Karpas-422 (cell line): ENCODE results near the gene TBX19. TPM values are rescaled to one million over a fixed set of nuclear protein-coding genes. Genes with fewer than 3 reads are reported as not detected.

Experiments
- DNase-seq: peaks from one replicate; pipeline ENCODE4 v3.0.0-alpha.2; 2015
- H2AFZ ChIP-seq: fragments of 200-600 bp; sonication (generic); 2 replicates; pipeline ENCODE4 v1.6.1; 2014; ENCODE audit warnings: antibody characterized with exemption, low read length, mixed read lengths
- H3K27ac ChIP-seq: fragments of 200-600 bp; sonication (generic); 2 replicates; pipeline ENCODE4 v1.5.1; 2014; ENCODE audit warnings: mild to moderate bottlenecking, low read length, moderate library complexity
- H3K27me3 ChIP-seq: fragments of 200-600 bp; sonication (generic); 2 replicates; pipeline ENCODE4 v1.6.1; 2014; ENCODE audit warnings: low read length, mixed read lengths
- H3K36me3 ChIP-seq: fragments of 200-600 bp; sonication (generic); 2 replicates; pipeline ENCODE4 v1.6.1; 2014; ENCODE audit warnings: low read length, mixed read lengths; ENCODE audit not compliant: insufficient read depth
- H3K4me1 ChIP-seq: fragments of 200-600 bp; sonication (generic); 2 replicates; pipeline ENCODE4 v1.6.1; 2014; ENCODE audit warnings: mild to moderate bottlenecking, low read length, mixed read lengths
- H3K4me2 ChIP-seq: fragments of 200-600 bp; sonication (generic); 2 replicates; pipeline ENCODE4 v1.6.1; 2014; ENCODE audit warnings: low read length, low read depth, mild to moderate bottlenecking; ENCODE audit not compliant: poor library complexity, severe bottlenecking
- H3K4me3 ChIP-seq: fragments of 200-600 bp; sonication (generic); 2 replicates; pipeline ENCODE4 v1.5.1; 2014; ENCODE audit warnings: mild to moderate bottlenecking, antibody characterized with exemption, low read length, mixed read lengths
- H3K79me2 ChIP-seq: fragments of 200-600 bp; sonication (generic); 2 replicates; pipeline ENCODE4 v1.6.1; 2014; ENCODE audit warnings: mild to moderate bottlenecking, low read length, mixed read lengths
- H3K9ac ChIP-seq: fragments of 200-600 bp; sonication (generic); 2 replicates; pipeline ENCODE4 v1.6.0; 2014; ENCODE audit warnings: low read length
- H3K9me2 ChIP-seq: fragments of 200-600 bp; sonication (generic), shearing (Covaris generic); replicated peaks from 2 replicates; pipeline ENCODE4 v1.6.0; 2014; ENCODE audit warnings: mild to moderate bottlenecking, low read length, moderate library complexity; ENCODE audit not compliant: insufficient read depth
- H3K9me3 ChIP-seq: fragments of 300-700, 200-600 bp; sonication (generic); 2 replicates; pipeline ENCODE4 v1.6.1; 2014; ENCODE audit warnings: low read length, mixed read lengths
- H4K20me1 ChIP-seq: fragments of 200-600 bp; sonication (generic); 2 replicates; pipeline ENCODE4 v1.6.1; 2014; ENCODE audit warnings: mild to moderate bottlenecking, antibody characterized with exemption, low read length, low read depth; ENCODE audit not compliant: insufficient read depth
- total RNA-seq: library from RNA; depleted of rRNA; stranded (reverse); fragments of >200 nt; shearing (Covaris generic); gene quantifications from 2 replicates; pipeline ENCODE4 v1.2.3, GENCODE V29; 2014; ENCODE audit warnings: low replicate concordance

Gene TBX19
- total RNA-seq, 1 experiment from 2014 or later, result 4.1 TPM

DNA sequence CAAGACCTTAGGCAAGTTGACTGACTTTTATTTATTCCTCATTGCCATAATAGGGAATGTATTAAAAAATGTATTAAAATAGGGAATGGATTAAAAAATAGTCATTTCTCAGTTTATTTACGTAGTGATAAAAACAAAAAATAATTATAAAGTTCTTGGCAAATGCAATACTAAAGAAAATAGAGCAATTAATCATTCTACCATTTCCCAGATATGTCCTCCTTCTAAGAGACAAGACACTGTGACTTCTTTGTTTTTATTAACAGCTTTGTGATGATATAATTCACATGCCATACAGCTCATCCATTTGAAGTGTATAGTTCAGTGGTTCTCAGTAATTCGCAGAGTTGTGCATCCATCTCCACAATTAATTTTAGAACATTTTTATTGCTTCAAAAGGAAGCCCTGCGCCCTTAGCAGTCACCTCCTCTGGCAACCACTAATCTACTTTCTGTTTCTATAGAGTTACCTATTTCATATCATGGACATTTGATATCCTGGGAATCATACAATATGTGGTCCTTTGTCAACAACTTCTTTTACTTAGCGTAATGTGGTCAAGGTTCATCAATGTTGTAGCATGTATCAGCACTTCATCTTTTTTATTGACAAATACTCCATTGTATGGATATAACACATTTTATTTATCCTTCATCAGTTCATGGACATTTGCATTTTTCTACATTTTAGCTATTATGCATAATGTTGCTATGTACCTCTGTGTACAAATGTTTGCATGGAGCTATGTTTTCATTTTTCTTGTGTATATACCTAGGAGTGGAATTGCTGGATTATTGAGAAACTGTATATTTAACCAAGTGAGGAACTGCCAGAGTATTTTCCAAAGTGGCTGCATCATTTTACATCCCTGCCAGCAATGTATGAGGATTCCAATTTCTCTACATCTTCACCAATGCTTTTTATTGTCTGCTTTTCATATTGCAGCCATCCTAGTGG is 5.6 kb downstream of the TBX19 start:
- Histone ChIP-seq H3K4me3 (no peak overlapping the region), H3K79me2 (no peaks in the 10 kb centered on the region), H3K9me2 (no peaks in the 10 kb centered on the region), H2AFZ (no peak overlapping the region), H3K27ac (no peak overlapping the region), H3K4me1 (peaks cover 7% of the 10 kb centered on the region), H4K20me1 (0 out of 2 replicates have a peak, but pooled peaks cover 3% of the 10 kb centered on the region), H3K9me3 (no peaks in the 10 kb centered on the region), H3K36me3 (no peaks in the 10 kb centered on the region; the same call in 1 of the 2 replicates), H3K4me2 (no peak overlapping the region), H3K9ac (no peak overlapping the region), H3K27me3 (no peaks in the 10 kb centered on the region)
- DNase-seq, result no peak

- Histone ChIP-seq H3K36me3 (no peaks in the 10 kb centered on the region; the same call in 1 of the 2 replicates), H3K9me2 (no peaks in the 10 kb centered on the region), H3K79me2 (no peaks in the 10 kb centered on the region), H3K9ac (no peak overlapping the region), H3K27me3 (no peaks in the 10 kb centered on the region), H2AFZ (no peak overlapping the region), H4K20me1 (0 out of 2 replicates have a peak, but pooled peaks cover 3% of the 10 kb centered on the region), H3K9me3 (no peaks in the 10 kb centered on the region), H3K27ac (no peak overlapping the region), H3K4me2 (no peak overlapping the region), H3K4me3 (no peak overlapping the region), H3K4me1 (peaks cover 7% of the 10 kb centered on the region)
- no peak for DNase-seq
These were observed 6.6 kb downstream of the TBX19 start for GRCh38 chr1:168287237-168287664.

GRCh38 chr1:168288311-168289052 is 7.8 kb downstream of the TBX19 start:
- Histone ChIP-seq H3K9me2 (no peaks in the 10 kb centered on the region), H3K4me1 (peaks cover 7% of the 10 kb centered on the region), H3K4me2 (no peak overlapping the region), H4K20me1 (no peaks in the 10 kb centered on the region), H3K27ac (no peak overlapping the region), H3K9ac (no peak overlapping the region), H3K36me3 (no peaks in the 10 kb centered on the region; the same call in 1 of the 2 replicates), H3K79me2 (no peaks in the 10 kb centered on the region), H3K4me3 (no peak overlapping the region), H3K27me3 (no peaks in the 10 kb centered on the region), H3K9me3 (no peaks in the 10 kb centered on the region), H2AFZ (no peak overlapping the region)
- DNase-seq, result no peak

DNA sequence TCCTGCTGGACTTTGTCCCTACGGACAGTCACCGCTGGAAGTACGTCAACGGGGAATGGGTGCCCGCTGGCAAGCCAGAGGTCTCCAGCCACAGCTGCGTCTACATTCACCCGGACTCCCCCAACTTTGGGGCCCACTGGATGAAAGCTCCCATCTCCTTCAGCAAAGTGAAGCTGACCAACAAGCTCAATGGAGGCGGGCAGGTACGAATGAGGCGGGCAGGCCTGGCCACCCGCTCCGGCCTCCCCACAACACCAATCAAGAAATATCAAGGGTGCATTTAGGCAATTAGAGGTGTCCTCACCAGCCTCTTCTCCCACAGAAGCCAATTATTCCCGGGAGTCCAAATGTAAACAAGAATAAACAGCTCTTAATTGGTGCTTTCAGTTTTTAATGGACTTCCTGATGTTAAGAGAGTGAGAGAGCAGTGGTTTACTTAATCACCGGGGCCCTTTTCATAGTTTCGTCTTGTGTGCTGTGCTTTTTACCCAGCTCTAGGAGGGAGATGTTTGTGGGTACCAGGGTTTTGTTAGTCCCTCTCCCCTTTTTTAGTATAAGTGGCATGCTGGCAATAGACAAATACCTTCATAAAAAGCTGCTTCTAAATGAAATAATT is 10.7 kb downstream of the TBX19 start:
- Histone ChIP-seq H4K20me1 (no peaks in the 10 kb centered on the region), H3K36me3 (no peaks in the 10 kb centered on the region; the same call in 1 of the 2 replicates), H3K4me1 (peaks cover 7% of the 10 kb centered on the region), H3K27ac (no peak overlapping the region), H3K4me3 (no peak overlapping the region), H3K9me2 (no peaks in the 10 kb centered on the region), H3K4me2 (no peak overlapping the region), H3K27me3 (no peaks in the 10 kb centered on the region), H3K9me3 (no peaks in the 10 kb centered on the region), H3K79me2 (no peaks in the 10 kb centered on the region), H3K9ac (no peak overlapping the region), H2AFZ (no peak overlapping the region)
- no peak for DNase-seq

DNA sequence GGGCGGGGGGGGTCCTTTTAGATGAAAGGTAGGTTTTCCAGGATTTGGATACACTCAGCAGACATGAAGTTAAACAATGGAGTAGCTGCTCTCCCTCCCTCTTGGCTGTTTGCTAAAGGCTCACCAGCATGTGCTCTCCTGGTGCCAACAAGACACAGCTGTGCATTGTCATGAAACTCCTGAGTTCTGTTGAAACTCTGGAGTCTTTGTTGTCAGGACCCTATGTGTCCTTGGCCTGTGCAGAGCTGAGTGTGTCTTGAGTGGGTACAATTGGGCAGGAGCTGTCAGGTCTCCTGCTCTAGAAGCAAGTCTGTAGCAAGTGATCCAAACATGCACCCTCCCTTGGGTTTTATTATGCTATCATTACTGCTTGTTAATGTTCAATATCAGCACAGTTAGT is 12.7 kb downstream of the TBX19 start:
- no peak overlapping the region for H2AFZ ChIP-seq
- no peaks in the 10 kb centered on the region for H3K4me1 ChIP-seq
- no peaks in the 10 kb centered on the region for H3K9me3 ChIP-seq
- no peaks in the 10 kb centered on the region for H3K79me2 ChIP-seq
- no peak for DNase-seq
- no peaks in the 10 kb centered on the region for H4K20me1 ChIP-seq
- H3K4me3 ChIP-seq, result no peak overlapping the region
- no peaks in the 10 kb centered on the region for H3K36me3 ChIP-seq
- no peak overlapping the region for H3K27ac ChIP-seq
- no peaks in the 10 kb centered on the region for H3K9me2 ChIP-seq
- no peaks in the 10 kb centered on the region for H3K27me3 ChIP-seq
- no peak overlapping the region for H3K4me2 ChIP-seq
- H3K9ac ChIP-seq, result no peak overlapping the region

DNA sequence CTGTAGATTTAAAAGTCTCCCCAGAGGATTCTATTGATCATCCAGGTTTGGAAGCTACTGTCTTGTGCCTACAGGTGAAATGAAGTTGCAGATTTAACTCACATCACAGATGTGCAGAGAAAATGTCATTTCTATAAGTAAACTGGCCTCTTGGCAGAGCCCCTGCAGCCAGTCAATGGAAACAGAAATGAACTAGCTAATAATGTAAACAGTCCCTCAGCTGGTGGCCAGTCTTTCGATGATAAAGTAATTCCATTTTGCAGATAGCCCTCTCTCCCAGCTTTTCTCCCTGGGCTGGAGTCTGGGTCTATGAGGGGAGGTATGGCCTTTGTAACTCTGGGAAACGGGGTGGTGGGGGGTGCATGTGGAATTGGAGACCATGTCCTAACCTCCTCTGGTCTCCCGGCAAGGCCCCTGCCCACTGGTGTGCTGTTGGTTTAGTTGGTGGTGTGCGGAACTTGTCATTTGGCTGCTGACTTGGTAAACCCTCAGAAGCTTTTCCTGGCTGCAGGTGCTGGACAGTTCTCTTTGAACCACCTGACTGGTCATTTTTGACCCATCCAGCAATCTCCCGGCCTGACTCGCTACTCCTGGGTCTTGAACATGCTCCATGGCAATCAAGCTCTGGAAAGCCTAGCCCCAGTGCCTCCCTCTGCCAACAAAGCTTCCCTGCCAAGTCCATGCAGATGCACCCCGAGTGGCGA is 14.9 kb downstream of the TBX19 start:
- Histone ChIP-seq H3K4me3 (no peak overlapping the region), H3K36me3 (no peaks in the 10 kb centered on the region), H3K9me2 (no peaks in the 10 kb centered on the region), H3K27me3 (no peaks in the 10 kb centered on the region), H3K4me1 (no peaks in the 10 kb centered on the region), H3K9me3 (no peaks in the 10 kb centered on the region), H3K4me2 (no peak overlapping the region), H3K9ac (no peak overlapping the region), H3K79me2 (no peaks in the 10 kb centered on the region), H2AFZ (no peak overlapping the region), H3K27ac (no peak overlapping the region), H4K20me1 (no peaks in the 10 kb centered on the region)
- no peak for DNase-seq

GRCh38 chr1:168297019-168297730 is 16.5 kb downstream of the TBX19 start:
- Histone ChIP-seq H2AFZ (no peak overlapping the region), H3K36me3 (no peaks in the 10 kb centered on the region), H3K9ac (no peak overlapping the region), H3K27ac (no peak overlapping the region), H3K79me2 (no peaks in the 10 kb centered on the region), H3K4me1 (no peaks in the 10 kb centered on the region), H3K27me3 (no peaks in the 10 kb centered on the region), H3K4me3 (no peak overlapping the region), H4K20me1 (no peaks in the 10 kb centered on the region), H3K9me3 (no peaks in the 10 kb centered on the region), H3K9me2 (no peaks in the 10 kb centered on the region), H3K4me2 (no peak overlapping the region)
- DNase-seq, result no peak
